ENCODE data around the gene RSBN1L.

The RSBN1L gene

GRCh38 chr7:77653572-77653971 is 42.7 kb upstream of the RSBN1L start:
- no peaks in the 10 kb centered on the region for H3K4me1 ChIP-seq (ENCODE audit: control insufficient read depth, low read depth, low read length)
- H3K27ac ChIP-seq (ENCODE audit: low read depth, low read length), result no peak overlapping the region
- H3K18ac ChIP-seq (ENCODE audit: low read length), result no peak overlapping the region
- no peak overlapping the region for H4K8ac ChIP-seq (ENCODE audit: low read depth, low read length)
- no peak for DNase-seq
- no peak overlapping the region for H3K9ac ChIP-seq (ENCODE audit: low read length)
- no peak overlapping the region for H4K5ac ChIP-seq (ENCODE audit: low read length)
- no peak overlapping the region for H2BK120ac ChIP-seq (ENCODE audit: low read depth, low read length)
- H2AK5ac ChIP-seq (ENCODE audit: low read length), result no peak overlapping the region
- H3K36me3 ChIP-seq (ENCODE audit: control insufficient read depth, insufficient read depth, low read length), result peaks cover 1% of the 10 kb centered on the region
- H3K79me1 ChIP-seq (ENCODE audit: low read length), result no peaks in the 10 kb centered on the region
- H3K56ac ChIP-seq (ENCODE audit: low read length), result no peak overlapping the region
- H3K23ac ChIP-seq (ENCODE audit: low read length), result no peak overlapping the region
- H2BK15ac ChIP-seq (replicated peaks; ENCODE audit: low read depth), result no peak overlapping the region
- no peak overlapping the region for H2BK5ac ChIP-seq (ENCODE audit: low read length)
- H3K4me3 ChIP-seq (ENCODE audit: low read length), result no peak overlapping the region
- no peaks in the 10 kb centered on the region for H3K79me2 ChIP-seq (ENCODE audit: control insufficient read depth, insufficient read depth, low read length)
- no peak overlapping the region for H3K4ac ChIP-seq (ENCODE audit: low read depth, low read length)
- no CpG with 5 or more reads among the region's 2 CpGs for WGBS (ENCODE audit: extremely low coverage, insufficient coverage, low lambda C conversion rate)
- no peaks in the 10 kb centered on the region for H3K27me3 ChIP-seq (ENCODE audit: insufficient read depth, low read length, poor library complexity)
- no peak overlapping the region for H3K4me2 ChIP-seq (ENCODE audit: low read length)

GRCh38 chr7:77655356-77655755 is 40.9 kb upstream of the RSBN1L start:
- no peaks in the 10 kb centered on the region for H3K4me1 ChIP-seq (ENCODE audit: control insufficient read depth, low read depth, low read length)
- no peak overlapping the region for H3K18ac ChIP-seq (ENCODE audit: low read length)
- peaks cover 1% of the 10 kb centered on the region for H3K36me3 ChIP-seq (ENCODE audit: control insufficient read depth, insufficient read depth, low read length)
- no peaks in the 10 kb centered on the region for H3K79me1 ChIP-seq (ENCODE audit: low read length)
- H2BK15ac ChIP-seq (replicated peaks; ENCODE audit: low read depth), result no peak overlapping the region
- no peak for DNase-seq
- no peak overlapping the region for H3K4me3 ChIP-seq (ENCODE audit: low read length)
- no peaks in the 10 kb centered on the region for H3K79me2 ChIP-seq (ENCODE audit: control insufficient read depth, insufficient read depth, low read length)
- H3K4ac ChIP-seq (ENCODE audit: low read depth, low read length), result no peak overlapping the region
- H2BK5ac ChIP-seq (ENCODE audit: low read length), result no peak overlapping the region
- no peak overlapping the region for H4K5ac ChIP-seq (ENCODE audit: low read length)
- H3K56ac ChIP-seq (ENCODE audit: low read length), result no peak overlapping the region
- no peak overlapping the region for H3K4me2 ChIP-seq (ENCODE audit: low read length)
- no CpG with 5 or more reads among the region's 1 CpG for WGBS (ENCODE audit: extremely low coverage, insufficient coverage, low lambda C conversion rate)
- H3K9ac ChIP-seq (ENCODE audit: low read length), result no peak overlapping the region
- H3K23ac ChIP-seq (ENCODE audit: low read length), result no peak overlapping the region
- H2BK120ac ChIP-seq (ENCODE audit: low read depth, low read length), result no peak overlapping the region
- no peaks in the 10 kb centered on the region for H3K27me3 ChIP-seq (ENCODE audit: insufficient read depth, low read length, poor library complexity)
- no peak overlapping the region for H3K27ac ChIP-seq (ENCODE audit: low read depth, low read length)
- no peak overlapping the region for H2AK5ac ChIP-seq (ENCODE audit: low read length)
- no peak overlapping the region for H4K8ac ChIP-seq (ENCODE audit: low read depth, low read length)

- Histone ChIP-seq H3K36me3 (ENCODE audit: control insufficient read depth, insufficient read depth, low read length) (peaks cover 1% of the 10 kb centered on the region), H3K27me3 (ENCODE audit: insufficient read depth, low read length, poor library complexity) (no peaks in the 10 kb centered on the region), H3K4me3 (ENCODE audit: low read length) (no peak overlapping the region), H3K79me1 (ENCODE audit: low read length) (no peaks in the 10 kb centered on the region), H2BK5ac (ENCODE audit: low read length) (no peak overlapping the region), H3K18ac (ENCODE audit: low read length) (no peak overlapping the region), H2AK5ac (ENCODE audit: low read length) (no peak overlapping the region), H3K56ac (ENCODE audit: low read length) (no peak overlapping the region), H3K9ac (ENCODE audit: low read length) (no peak overlapping the region), H4K5ac (ENCODE audit: low read length) (no peak overlapping the region), H3K27ac (ENCODE audit: low read depth, low read length) (no peak overlapping the region), H3K23ac (ENCODE audit: low read length) (no peak overlapping the region), H3K4me2 (ENCODE audit: low read length) (no peak overlapping the region), H2BK15ac (replicated peaks; ENCODE audit: low read depth) (no peak overlapping the region), H2BK120ac (ENCODE audit: low read depth, low read length) (no peak overlapping the region), H3K79me2 (ENCODE audit: control insufficient read depth, insufficient read depth, low read length) (no peaks in the 10 kb centered on the region), H4K8ac (ENCODE audit: low read depth, low read length) (no peak overlapping the region), H3K4ac (ENCODE audit: low read depth, low read length) (no peak overlapping the region), H3K4me1 (ENCODE audit: control insufficient read depth, low read depth, low read length) (no peaks in the 10 kb centered on the region)
- WGBS (ENCODE audit: extremely low coverage, insufficient coverage, low lambda C conversion rate), result no CpG with 5 or more reads among the region's 9 CpGs
- DNase-seq, result no peak
These were observed 40.3 kb upstream of the RSBN1L start for GRCh38 chr7:77655836-77656455.

GRCh38 chr7:77657427-77658224 is 38.6 kb upstream of the RSBN1L start:
- H2BK15ac ChIP-seq (replicated peaks; ENCODE audit: low read depth), result no peak overlapping the region
- H2BK5ac ChIP-seq (ENCODE audit: low read length), result no peak overlapping the region
- H3K4me2 ChIP-seq (ENCODE audit: low read length), result no peak overlapping the region
- no peak overlapping the region for H3K23ac ChIP-seq (ENCODE audit: low read length)
- no peak overlapping the region for H4K5ac ChIP-seq (ENCODE audit: low read length)
- no peaks in the 10 kb centered on the region for H3K4me1 ChIP-seq (ENCODE audit: control insufficient read depth, low read depth, low read length)
- H3K9ac ChIP-seq (ENCODE audit: low read length), result no peak overlapping the region
- H3K36me3 ChIP-seq (ENCODE audit: control insufficient read depth, insufficient read depth, low read length), result peaks cover 1% of the 10 kb centered on the region
- H4K8ac ChIP-seq (ENCODE audit: low read depth, low read length), result no peak overlapping the region
- no peaks in the 10 kb centered on the region for H3K79me2 ChIP-seq (ENCODE audit: control insufficient read depth, insufficient read depth, low read length)
- H3K4me3 ChIP-seq (ENCODE audit: low read length), result no peak overlapping the region
- H2BK120ac ChIP-seq (ENCODE audit: low read depth, low read length), result no peak overlapping the region
- peak; percentile 39 for DNase-seq
- no peak overlapping the region for H2AK5ac ChIP-seq (ENCODE audit: low read length)
- H3K79me1 ChIP-seq (ENCODE audit: low read length), result no peaks in the 10 kb centered on the region
- H3K27ac ChIP-seq (ENCODE audit: low read depth, low read length), result no peak overlapping the region
- WGBS (ENCODE audit: extremely low coverage, insufficient coverage, low lambda C conversion rate), result no CpG with 5 or more reads among the region's 1 CpG
- H3K18ac ChIP-seq (ENCODE audit: low read length), result no peak overlapping the region
- no peaks in the 10 kb centered on the region for H3K27me3 ChIP-seq (ENCODE audit: insufficient read depth, low read length, poor library complexity)
- H3K56ac ChIP-seq (ENCODE audit: low read length), result no peak overlapping the region
- H3K4ac ChIP-seq (ENCODE audit: low read depth, low read length), result no peak overlapping the region

- Histone ChIP-seq H3K9ac (ENCODE audit: low read length) (no peak overlapping the region), H3K4ac (ENCODE audit: low read depth, low read length) (no peak overlapping the region), H3K18ac (ENCODE audit: low read length) (no peak overlapping the region), H3K79me2 (ENCODE audit: control insufficient read depth, insufficient read depth, low read length) (no peaks in the 10 kb centered on the region), H3K79me1 (ENCODE audit: low read length) (no peaks in the 10 kb centered on the region), H3K27me3 (ENCODE audit: insufficient read depth, low read length, poor library complexity) (no peaks in the 10 kb centered on the region), H3K4me1 (ENCODE audit: control insufficient read depth, low read depth, low read length) (no peaks in the 10 kb centered on the region), H2BK5ac (ENCODE audit: low read length) (no peak overlapping the region), H2AK5ac (ENCODE audit: low read length) (no peak overlapping the region), H4K5ac (ENCODE audit: low read length) (no peak overlapping the region), H3K4me2 (ENCODE audit: low read length) (no peak overlapping the region), H3K4me3 (ENCODE audit: low read length) (no peak overlapping the region), H3K23ac (ENCODE audit: low read length) (no peak overlapping the region), H2BK15ac (replicated peaks; ENCODE audit: low read depth) (no peak overlapping the region), H2BK120ac (ENCODE audit: low read depth, low read length) (no peak overlapping the region), H3K56ac (ENCODE audit: low read length) (no peak overlapping the region), H4K8ac (ENCODE audit: low read depth, low read length) (no peak overlapping the region), H3K27ac (ENCODE audit: low read depth, low read length) (no peak overlapping the region), H3K36me3 (ENCODE audit: control insufficient read depth, insufficient read depth, low read length) (no peaks in the 10 kb centered on the region)
- no CpG with 5 or more reads among the region's 5 CpGs for WGBS (ENCODE audit: extremely low coverage, insufficient coverage, low lambda C conversion rate)
- DNase-seq, result no peak
These were observed 37.3 kb upstream of the RSBN1L start for GRCh38 chr7:77658928-77659327.
